Thoracic aorta (tissue), 2 donors: ENCODE results near the gene PPP2R5A. TPM values are rescaled to one million over a fixed set of nuclear protein-coding genes. Genes with fewer than 3 reads are reported as not detected.

ENCODE experiments used
- ATAC-seq: fragments of 150-250 bp; one replicate; pipeline ENCODE4 v1.8.0; 2017; ENCODE audit warnings: low read depth; ENCODE audit not compliant: insufficient number of reproducible peaks, low FRiP score
- DNase-seq: peaks from one replicate; pipeline ENCODE4 v3.0.0-alpha.2; 2020; ENCODE audit warnings: low spot score
- H3K27ac ChIP-seq, 2 donors: fragments of 200-600 bp; sonication (generic); 1 replicate in 1 of 2; 2 replicates in 1 of 2; pipeline ENCODE4 v1.5.1; 2016; ENCODE audit warnings: mild to moderate bottlenecking in 2 of 2, moderate library complexity in 2 of 2
- H3K27me3 ChIP-seq: fragments of 200-600 bp; sonication (generic); replicated peaks from 2 replicates; pipeline ENCODE4 v1.6.0; 2016; ENCODE audit warnings: mild to moderate bottlenecking; ENCODE audit not compliant: insufficient read depth
- H3K36me3 ChIP-seq: fragments of 200-600 bp; sonication (generic); one replicate; pipeline ENCODE4 v1.5.1; 2016
- H3K4me1 ChIP-seq, 2 donors: fragments of 200-600 bp; sonication (generic); 1 replicate in 1 of 2; 2 replicates in 1 of 2; pipeline versions ENCODE4 v1.5.1 to v1.6.0; 2016; ENCODE audit warnings: low read depth in 2 of 2, mild to moderate bottlenecking in 1 of 2; ENCODE audit not compliant: control insufficient read depth in 1 of 2
- H3K4me3 ChIP-seq: fragments of 200-600 bp; sonication (generic); 2 replicates; pipeline ENCODE4 v1.5.1; 2016; ENCODE audit warnings: mild to moderate bottlenecking
- H3K9me3 ChIP-seq: fragments of 200-600 bp; sonication (generic); 2 replicates; pipeline ENCODE4 v1.5.1; 2016
- total RNA-seq, 2 donors: library from RNA; depleted of rRNA; stranded (reverse); fragments of >200 nt; gene quantifications; one replicate each; pipeline versions ENCODE4 v1.1.0 to v1.2.3, GENCODE V29; 2016
- TF ChIP-seq, protein P1 (sequence below): fragments of 200-600 bp; sonication (generic); IDR thresholded peaks from one replicate; pipeline ENCODE4 v1.5.1; 2019; ENCODE audit warnings: antibody characterized with exemption

The PPP2R5A gene
- total RNA-seq, 2 donors from 2014 or later: 46.1 to 50.6 TPM

DNA sequence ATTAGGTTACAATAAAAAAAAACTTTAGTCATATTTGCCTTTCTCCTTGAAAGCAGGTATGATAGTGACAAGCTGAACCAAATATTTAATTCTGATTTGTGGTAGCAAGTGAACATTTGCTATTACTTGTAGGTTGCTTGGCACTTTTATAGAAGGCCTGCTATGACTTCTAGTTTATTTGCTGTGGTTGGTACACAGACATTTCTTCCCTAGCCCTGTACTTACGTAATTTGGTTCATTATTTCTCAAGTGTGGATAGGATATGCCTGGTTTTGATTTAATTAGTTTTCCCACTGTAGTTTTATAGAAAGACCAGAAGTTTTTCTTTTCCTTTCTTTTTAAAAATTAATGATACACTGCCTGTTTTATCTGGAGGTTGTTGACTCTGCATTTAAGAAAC, 55.9 kb downstream of the PPP2R5A start:
- TF ChIP-seq, protein P1, sequence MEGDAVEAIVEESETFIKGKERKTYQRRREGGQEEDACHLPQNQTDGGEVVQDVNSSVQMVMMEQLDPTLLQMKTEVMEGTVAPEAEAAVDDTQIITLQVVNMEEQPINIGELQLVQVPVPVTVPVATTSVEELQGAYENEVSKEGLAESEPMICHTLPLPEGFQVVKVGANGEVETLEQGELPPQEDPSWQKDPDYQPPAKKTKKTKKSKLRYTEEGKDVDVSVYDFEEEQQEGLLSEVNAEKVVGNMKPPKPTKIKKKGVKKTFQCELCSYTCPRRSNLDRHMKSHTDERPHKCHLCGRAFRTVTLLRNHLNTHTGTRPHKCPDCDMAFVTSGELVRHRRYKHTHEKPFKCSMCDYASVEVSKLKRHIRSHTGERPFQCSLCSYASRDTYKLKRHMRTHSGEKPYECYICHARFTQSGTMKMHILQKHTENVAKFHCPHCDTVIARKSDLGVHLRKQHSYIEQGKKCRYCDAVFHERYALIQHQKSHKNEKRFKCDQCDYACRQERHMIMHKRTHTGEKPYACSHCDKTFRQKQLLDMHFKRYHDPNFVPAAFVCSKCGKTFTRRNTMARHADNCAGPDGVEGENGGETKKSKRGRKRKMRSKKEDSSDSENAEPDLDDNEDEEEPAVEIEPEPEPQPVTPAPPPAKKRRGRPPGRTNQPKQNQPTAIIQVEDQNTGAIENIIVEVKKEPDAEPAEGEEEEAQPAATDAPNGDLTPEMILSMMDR: no peak
- H3K36me3 ChIP-seq: peaks cover 8% of the 10 kb centered on the region
- no peaks in the 10 kb centered on the region for H3K9me3 ChIP-seq
- ATAC-seq (no peak), DNase-seq (no peak)
- no peak overlapping the region for H3K27ac ChIP-seq
- H3K4me3 ChIP-seq: no peak overlapping the region
- H3K27me3 ChIP-seq: no peaks in the 10 kb centered on the region
- H3K4me1 ChIP-seq: no peaks in the 10 kb centered on the region

DNA sequence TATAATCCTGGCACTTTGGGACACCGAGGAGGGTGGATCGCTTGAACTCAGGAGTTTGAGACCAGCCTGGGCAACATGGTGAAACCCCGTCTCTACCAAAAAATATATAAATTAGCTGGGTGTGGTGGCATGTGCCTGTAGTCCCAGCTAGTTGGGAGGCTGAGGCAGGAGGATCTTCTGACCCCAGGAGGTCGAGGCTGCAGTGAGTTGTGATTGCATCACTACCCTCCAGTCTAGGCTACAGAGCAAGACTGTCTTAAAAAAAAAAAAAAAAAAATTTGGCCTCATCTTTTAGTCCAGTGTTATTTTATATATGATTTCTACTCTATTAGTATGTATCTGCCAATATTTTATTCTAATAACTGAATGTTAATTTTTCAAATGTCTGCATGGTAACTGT, 59.7 kb downstream of the PPP2R5A start:
- Histone ChIP-seq H3K27me3 (no peaks in the 10 kb centered on the region), H3K4me3 (no peak overlapping the region), H3K4me1 (no peaks in the 10 kb centered on the region), H3K36me3 (peaks cover 16% of the 10 kb centered on the region), H3K9me3 (no peaks in the 10 kb centered on the region), H3K27ac (no peak overlapping the region)
- ATAC-seq (no peak), DNase-seq (no peak)
- TF ChIP-seq, protein P1: no peak

DNA sequence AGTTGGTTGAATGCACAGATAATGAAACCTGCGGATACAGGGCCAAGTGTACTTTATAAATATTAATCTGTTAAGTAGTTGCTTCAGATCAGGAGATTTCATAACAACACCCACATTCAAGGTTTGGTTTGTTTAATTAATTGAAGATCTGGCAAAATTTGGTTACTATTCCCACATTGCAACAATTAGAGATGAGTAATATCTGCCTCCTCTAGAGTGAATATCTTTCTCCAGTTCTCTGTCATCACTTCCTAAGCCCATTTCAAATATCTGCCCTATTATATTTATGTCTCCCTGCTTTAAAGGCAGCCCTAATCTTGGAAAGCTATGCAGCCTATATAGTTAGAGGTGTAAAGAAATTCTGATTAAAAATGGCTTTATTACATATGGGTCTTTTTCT, 61.4 kb downstream of the PPP2R5A start:
- H3K27me3 ChIP-seq: no peaks in the 10 kb centered on the region
- no peak overlapping the region for H3K27ac ChIP-seq
- no peaks in the 10 kb centered on the region for H3K4me1 ChIP-seq
- TF ChIP-seq, protein P1: no peak
- peaks cover 16% of the 10 kb centered on the region for H3K36me3 ChIP-seq
- no peak for ATAC-seq
- DNase-seq: no peak
- no peaks in the 10 kb centered on the region for H3K9me3 ChIP-seq
- H3K4me3 ChIP-seq: no peak overlapping the region

DNA sequence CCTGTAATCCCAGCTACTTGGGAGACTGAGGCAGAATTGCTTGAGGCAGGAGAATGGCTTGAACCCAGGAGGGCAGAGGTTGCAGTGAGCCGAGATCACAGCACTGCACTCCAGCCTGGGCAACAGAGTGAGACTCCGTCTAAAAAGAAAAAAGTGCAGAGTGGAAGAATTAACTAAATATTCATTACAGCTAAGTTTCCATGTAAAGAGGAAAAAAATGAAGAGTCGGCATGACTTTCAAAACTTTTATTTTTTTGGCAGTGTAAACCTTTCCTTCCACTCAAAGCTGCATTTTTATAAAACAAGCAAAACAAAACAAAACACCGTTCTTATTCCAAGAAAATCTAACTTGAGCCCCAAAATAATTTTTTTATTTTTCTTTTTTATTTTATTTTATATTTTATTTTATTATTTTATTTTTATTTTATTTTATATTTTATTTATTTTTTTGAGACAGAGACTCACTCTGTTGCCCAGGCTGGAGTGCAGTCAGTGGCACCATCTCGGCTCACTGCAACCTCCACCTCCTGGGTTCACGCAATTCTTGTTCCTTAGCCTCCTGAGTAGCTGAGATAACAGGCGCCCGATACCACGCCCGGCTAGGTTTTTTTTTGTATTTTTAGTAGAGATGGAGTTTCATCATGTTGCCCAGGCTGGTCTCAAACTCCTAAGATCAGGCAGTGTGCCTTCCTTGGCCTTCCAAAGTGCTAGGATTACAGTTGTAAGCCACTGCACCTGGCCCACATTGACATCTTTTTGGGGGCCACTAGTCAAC, 66.6 kb downstream of the PPP2R5A start:
- peaks cover 12% of the 10 kb centered on the region for H3K36me3 ChIP-seq
- H3K4me3 ChIP-seq: no peak overlapping the region
- TF ChIP-seq, protein P1: no peak

DNA sequence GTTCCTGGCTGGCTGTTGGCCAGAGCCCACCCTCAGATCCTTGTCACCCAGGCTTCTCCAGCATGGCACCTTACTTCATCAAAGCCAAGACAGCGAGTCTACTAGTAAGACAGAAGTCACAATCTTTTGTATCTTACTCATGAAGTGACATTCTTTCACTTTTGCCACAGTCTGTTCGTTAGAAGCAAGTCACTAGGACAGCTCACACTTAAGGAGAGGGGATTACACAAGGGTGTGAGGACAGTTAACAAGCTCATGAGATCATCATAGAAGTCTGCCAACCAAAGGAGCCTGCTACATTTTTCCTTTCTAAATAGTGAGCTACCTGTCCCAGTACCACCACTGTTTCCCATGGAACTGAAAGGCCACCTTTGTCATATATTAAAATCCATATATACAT, 68.0 kb downstream of the PPP2R5A start:
- TF ChIP-seq, protein P1: no peak
- H3K4me1 ChIP-seq: no peaks in the 10 kb centered on the region
- ATAC-seq (no peak), DNase-seq (no peak)
- H3K27ac ChIP-seq: no peak overlapping the region
- H3K4me3 ChIP-seq: no peak overlapping the region
- no peaks in the 10 kb centered on the region for H3K27me3 ChIP-seq
- peaks cover 11% of the 10 kb centered on the region for H3K36me3 ChIP-seq
- H3K9me3 ChIP-seq: no peaks in the 10 kb centered on the region

More for the DNA sequence above, 66.6 kb downstream of the PPP2R5A start:
- Histone ChIP-seq H3K4me1 (no peaks in the 10 kb centered on the region), H3K9me3 (no peaks in the 10 kb centered on the region), H3K27me3 (no peaks in the 10 kb centered on the region), H3K27ac (no peak overlapping the region)
- DNase-seq: no peak
- no peak for ATAC-seq
